Measurements from ENCODE around the gene CORO2A. TPM values are rescaled to one million over a fixed set of nuclear protein-coding genes. Genes with fewer than 3 reads are reported as not detected.

The CORO2A gene
- polyA plus RNA-seq, 1 of the 3 experiments (the other 2 are of a cell fraction) = 2.3 TPM

DNA sequence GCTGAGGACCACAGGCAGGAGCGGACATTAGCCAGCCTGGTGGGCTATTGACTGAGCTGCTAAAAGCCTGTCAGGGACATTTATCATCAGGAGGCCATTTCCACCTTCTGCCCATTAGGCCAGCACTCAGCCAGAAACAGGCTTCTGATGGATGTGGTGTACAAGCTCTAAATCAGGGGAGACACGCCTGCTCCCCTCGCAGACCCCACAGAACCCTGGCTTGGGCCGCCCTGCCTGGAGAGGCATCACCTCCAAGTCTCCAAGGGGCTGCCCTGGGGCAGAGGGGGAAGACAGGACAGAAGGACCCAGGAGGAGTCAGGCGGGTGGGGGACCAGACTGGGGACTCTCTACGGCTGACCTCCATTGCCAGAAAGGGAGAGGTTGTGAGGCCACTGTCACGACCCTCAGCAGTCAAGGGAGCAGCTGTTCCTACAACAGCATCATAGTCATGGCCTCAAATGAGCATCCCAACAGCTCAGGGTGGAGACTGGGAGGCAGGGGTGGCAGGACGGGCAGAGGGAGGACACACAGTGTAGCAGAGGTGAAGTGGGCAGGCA is 49.4 kb downstream of the CORO2A start:
- CTCF ChIA-PET = interaction anchor here (1.0 to 1.5 kb wide), 3 partner anchors 21 to 69 kb away, joined by 3 to 4 read pairs (median 4); partner anchors contain the start of gene TRIM14
- Histone ChIP-seq H3K4me3 (ENCODE audit: low read depth in 2 of 2, low read length in 1 of 2) (no peak overlapping the region), H3F3A (replicated peaks; ENCODE audit: insufficient read depth) (no peaks in the 10 kb centered on the region), H3K4me1 (ENCODE audit: control insufficient read depth in 1 of 2, insufficient read depth in 2 of 2, low read depth in 1 of 2, low read length in 1 of 2) (peaks cover 0 to 28% of the 10 kb centered on the region in 2 experiments; a peak in 1 of 4 replicates), H3K4me2 (no peak overlapping the region), H3K9me2 (no peaks in the 10 kb centered on the region), H3K9me3 (no peaks in the 10 kb centered on the region), H2AFZ (ENCODE audit: low read depth) (no peak overlapping the region), H3K36me3 (replicated peaks in 1 of 2; ENCODE audit: control insufficient read depth in 1 of 2, insufficient read depth in 2 of 2, low read length in 1 of 2) (no peaks in the 10 kb centered on the region), H3K9ac (no peak overlapping the region), H3K27me3 (ENCODE audit: insufficient read depth) (no peaks in the 10 kb centered on the region), H3K79me2 (ENCODE audit: insufficient read depth) (no peaks in the 10 kb centered on the region), H4K20me1 (ENCODE audit: insufficient read depth) (no peaks in the 10 kb centered on the region), H3K27ac (ENCODE audit: low read depth in 2 of 2, low read length in 1 of 2) (peak overlapping the region in 1 of 2 experiments; percentile 17; a peak in 1 of 4 replicates)
- POLR2A ChIA-PET = no interaction called here
- DNase-seq = no peak
- TF ChIP-seq MEF2A (IDR thresholded peaks at IDR 0.05; ENCODE audit: borderline replicate concordance, low read depth) = no peak
- no peak for TF ChIP-seq JUND (IDR thresholded peaks at IDR 0.05)
- TF ChIP-seq, protein P1, sequence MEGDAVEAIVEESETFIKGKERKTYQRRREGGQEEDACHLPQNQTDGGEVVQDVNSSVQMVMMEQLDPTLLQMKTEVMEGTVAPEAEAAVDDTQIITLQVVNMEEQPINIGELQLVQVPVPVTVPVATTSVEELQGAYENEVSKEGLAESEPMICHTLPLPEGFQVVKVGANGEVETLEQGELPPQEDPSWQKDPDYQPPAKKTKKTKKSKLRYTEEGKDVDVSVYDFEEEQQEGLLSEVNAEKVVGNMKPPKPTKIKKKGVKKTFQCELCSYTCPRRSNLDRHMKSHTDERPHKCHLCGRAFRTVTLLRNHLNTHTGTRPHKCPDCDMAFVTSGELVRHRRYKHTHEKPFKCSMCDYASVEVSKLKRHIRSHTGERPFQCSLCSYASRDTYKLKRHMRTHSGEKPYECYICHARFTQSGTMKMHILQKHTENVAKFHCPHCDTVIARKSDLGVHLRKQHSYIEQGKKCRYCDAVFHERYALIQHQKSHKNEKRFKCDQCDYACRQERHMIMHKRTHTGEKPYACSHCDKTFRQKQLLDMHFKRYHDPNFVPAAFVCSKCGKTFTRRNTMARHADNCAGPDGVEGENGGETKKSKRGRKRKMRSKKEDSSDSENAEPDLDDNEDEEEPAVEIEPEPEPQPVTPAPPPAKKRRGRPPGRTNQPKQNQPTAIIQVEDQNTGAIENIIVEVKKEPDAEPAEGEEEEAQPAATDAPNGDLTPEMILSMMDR (IDR thresholded peaks at IDR 0.05) = no peak
- TF ChIP-seq, protein P2, sequence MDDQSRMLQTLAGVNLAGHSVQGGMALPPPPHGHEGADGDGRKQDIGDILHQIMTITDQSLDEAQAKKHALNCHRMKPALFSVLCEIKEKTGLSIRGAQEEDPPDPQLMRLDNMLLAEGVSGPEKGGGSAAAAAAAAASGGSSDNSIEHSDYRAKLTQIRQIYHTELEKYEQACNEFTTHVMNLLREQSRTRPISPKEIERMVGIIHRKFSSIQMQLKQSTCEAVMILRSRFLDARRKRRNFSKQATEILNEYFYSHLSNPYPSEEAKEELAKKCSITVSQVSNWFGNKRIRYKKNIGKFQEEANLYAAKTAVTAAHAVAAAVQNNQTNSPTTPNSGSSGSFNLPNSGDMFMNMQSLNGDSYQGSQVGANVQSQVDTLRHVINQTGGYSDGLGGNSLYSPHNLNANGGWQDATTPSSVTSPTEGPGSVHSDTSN (IDR thresholded peaks at IDR 0.05) = no peak
- TF ChIP-seq FOSL2 (IDR thresholded peaks at IDR 0.05; ENCODE audit: borderline replicate concordance, low read depth) = no peak
- no peak for TF ChIP-seq TEAD4 (IDR thresholded peaks at IDR 0.05; ENCODE audit: borderline replicate concordance, insufficient read depth)
- TF ChIP-seq SMC3 (IDR thresholded peaks at IDR 0.05; ENCODE audit: low read depth, low read length) = no peak
- no peak for TF ChIP-seq CHD2 (IDR thresholded peaks at IDR 0.05; ENCODE audit: low read length, partially characterized antibody)
- TF ChIP-seq RXRA (IDR thresholded peaks at IDR 0.05; ENCODE audit: borderline replicate concordance, low read depth) = no peak
- TF ChIP-seq NFIC (IDR thresholded peaks at IDR 0.05; ENCODE audit: borderline replicate concordance) = no peak
- no peak for TF ChIP-seq GATA2 (CRISPR knock-in tag; IDR thresholded peaks at IDR 0.05)
- no peak for TF ChIP-seq EP300 (IDR thresholded peaks at IDR 0.05; ENCODE audit: borderline replicate concordance in 1 of 2, low read depth in 1 of 2, low read length in 1 of 2)
- TF ChIP-seq TAF1 (IDR thresholded peaks at IDR 0.05; ENCODE audit: borderline replicate concordance, low read depth, low read length) = no peak
- no peak for TF ChIP-seq RAD21 (IDR thresholded peaks at IDR 0.05; ENCODE audit: low read length)
- no peak for TF ChIP-seq YY1 (IDR thresholded peaks at IDR 0.05; ENCODE audit: low read depth)
- WGBS (ENCODE audit: low lambda C conversion rate) = 64% methylated on average over 2 of the region's 8 CpGs
